GM12891 (cell line): ENCODE data around the gene ZDHHC14.

Experiments
- PAX5 ChIP-seq: IDR thresholded peaks from 2 replicates; pipeline ENCODE4 v1.6.1; 2011; ENCODE audit warnings: low read length, moderate library complexity, mild to moderate bottlenecking; ENCODE audit not compliant: insufficient read depth, severe bottlenecking
- POLR2A ChIP-seq: IDR thresholded peaks from 2 replicates; pipeline ENCODE4 v1.6.1; 2011; ENCODE audit warnings: low read depth, low read length, control low read depth
- POLR2AphosphoS5 ChIP-seq: IDR thresholded peaks from 2 replicates; pipeline ENCODE4 v1.6.1; 2011; ENCODE audit warnings: low read depth, low read length, control low read depth
- SPI1 ChIP-seq: IDR thresholded peaks from 2 replicates; pipeline ENCODE4 v1.6.1; 2011; ENCODE audit warnings: low read depth, low read length, control low read depth
- TAF1 ChIP-seq: IDR thresholded peaks from 2 replicates; pipeline ENCODE4 v1.6.1; 2011; ENCODE audit warnings: low read depth, low read length, control low read depth

DNA sequence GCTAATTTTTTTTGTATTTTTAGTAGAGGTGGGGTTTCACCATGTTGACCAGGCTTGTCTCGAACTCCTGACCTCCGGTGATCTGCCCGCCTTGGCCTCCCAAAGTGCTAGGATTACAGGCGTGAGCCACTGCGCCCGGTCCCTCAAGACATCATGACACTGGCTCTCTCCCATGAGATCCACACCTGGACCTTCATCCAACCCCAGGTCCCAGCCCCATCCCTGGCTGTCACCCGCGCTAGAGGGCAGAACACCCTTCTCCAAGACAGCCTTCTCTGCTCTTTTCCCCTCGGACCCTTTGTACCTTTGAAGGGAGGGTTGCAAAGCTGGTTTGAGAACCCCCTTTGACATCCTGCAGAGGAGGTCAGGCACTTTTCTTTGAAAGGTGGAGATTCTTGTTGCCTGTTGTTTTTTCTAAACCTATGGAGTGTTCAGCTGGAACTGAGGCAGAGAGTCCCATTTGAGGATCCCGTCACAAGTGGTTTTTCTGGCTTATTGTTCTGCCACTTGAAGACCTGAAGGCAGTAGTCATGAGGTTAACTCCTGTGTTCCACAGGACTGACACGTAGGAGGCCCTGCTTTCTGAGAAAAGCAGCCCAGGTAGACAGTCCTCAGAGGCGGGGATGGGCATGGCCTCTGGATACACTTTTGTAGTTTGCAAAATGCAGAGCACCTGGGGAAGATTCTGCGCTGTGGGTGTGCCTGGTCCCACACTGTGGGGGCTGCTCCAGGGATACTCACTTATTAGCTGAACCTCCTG is 270.9 kb downstream of the ZDHHC14 start:
- TF ChIP-seq POLR2A: no peak
- TF ChIP-seq POLR2AphosphoS5: no peak
- TF ChIP-seq TAF1: no peak
- TF ChIP-seq SPI1: no peak
- TF ChIP-seq PAX5: no peak
